HG03135 (cell line): ENCODE measurements around the gene CAVIN1.
A peak's percentile ranks its signal among the peaks of the same experiment; 100 is the strongest.
"Not testable (repeated sequence)": the region's sequence is repeated elsewhere in the genome, so short reads cannot be mapped to it uniquely, and the experiment has no call there.

ENCODE experiments used
- ATAC-seq: cut with Tn5 transposase; IDR thresholded peaks from one replicate; pipeline ENCODE4 v1.9.1; 2021; ENCODE audit warnings: mild to moderate bottlenecking, moderate library complexity; ENCODE audit not compliant: unreplicated experiment

The CAVIN1 gene, protein sequence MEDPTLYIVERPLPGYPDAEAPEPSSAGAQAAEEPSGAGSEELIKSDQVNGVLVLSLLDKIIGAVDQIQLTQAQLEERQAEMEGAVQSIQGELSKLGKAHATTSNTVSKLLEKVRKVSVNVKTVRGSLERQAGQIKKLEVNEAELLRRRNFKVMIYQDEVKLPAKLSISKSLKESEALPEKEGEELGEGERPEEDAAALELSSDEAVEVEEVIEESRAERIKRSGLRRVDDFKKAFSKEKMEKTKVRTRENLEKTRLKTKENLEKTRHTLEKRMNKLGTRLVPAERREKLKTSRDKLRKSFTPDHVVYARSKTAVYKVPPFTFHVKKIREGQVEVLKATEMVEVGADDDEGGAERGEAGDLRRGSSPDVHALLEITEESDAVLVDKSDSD

DNA sequence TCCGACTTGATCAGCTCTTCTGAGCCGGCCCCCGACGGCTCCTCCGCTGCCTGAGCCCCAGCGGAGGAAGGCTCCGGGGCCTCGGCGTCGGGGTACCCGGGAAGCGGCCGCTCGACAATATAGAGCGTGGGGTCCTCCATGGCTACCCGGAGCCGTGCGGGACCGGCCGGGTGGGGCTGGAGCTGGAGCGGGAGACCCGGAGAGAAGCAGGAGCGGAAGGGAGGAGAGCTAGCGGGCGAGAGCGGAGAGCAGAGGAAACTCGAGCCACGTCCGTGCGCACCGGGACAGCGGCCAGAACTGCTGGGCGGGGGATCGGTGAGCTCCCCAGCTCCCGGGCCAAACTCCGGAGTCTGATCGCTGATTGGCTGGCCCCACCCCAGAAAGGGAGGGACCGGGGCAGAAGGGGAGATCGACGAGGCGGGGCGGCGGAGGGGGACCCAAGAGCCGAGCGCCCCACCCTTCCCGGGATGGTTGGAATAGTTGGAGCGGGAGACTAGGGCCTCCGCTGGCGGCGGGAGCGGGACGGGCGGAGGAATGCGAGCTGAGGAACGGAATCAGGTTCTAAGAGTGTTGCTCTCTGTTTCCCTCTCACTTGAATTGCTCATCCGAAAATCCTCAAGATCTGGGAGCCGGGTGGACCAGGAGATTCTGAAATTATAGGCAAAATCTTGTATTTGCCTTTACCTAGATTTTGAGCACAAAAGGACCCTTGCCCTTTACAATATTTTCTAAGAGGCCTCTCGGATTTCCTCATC, at the start of gene CAVIN1:
Gene CAVIN1 (minus strand): TSS at position 299 of the 755 bp plus-strand sequence. CDS start 159 bp downstream, at position 140.
- no peak for ATAC-seq

DNA sequence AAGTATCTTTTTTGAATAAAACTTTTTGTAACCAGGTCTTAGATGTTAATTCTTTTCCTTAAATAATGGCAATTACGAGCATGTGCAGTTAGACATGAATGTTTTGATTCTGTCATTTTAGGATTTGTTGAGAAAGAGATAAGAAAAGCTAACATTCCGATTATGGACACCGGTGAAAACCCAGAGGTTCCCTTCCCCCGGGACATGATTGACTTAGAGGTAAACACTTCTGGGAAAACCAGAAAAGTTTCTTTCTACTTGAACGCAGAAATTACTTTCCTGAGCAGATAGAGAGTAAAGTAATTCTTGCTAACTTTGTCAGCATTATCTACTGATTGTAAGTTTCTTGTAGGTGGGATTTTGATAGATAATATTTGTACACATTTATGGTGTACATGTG, 44.8 kb upstream of the CAVIN1 start:
- no peak for ATAC-seq

DNA sequence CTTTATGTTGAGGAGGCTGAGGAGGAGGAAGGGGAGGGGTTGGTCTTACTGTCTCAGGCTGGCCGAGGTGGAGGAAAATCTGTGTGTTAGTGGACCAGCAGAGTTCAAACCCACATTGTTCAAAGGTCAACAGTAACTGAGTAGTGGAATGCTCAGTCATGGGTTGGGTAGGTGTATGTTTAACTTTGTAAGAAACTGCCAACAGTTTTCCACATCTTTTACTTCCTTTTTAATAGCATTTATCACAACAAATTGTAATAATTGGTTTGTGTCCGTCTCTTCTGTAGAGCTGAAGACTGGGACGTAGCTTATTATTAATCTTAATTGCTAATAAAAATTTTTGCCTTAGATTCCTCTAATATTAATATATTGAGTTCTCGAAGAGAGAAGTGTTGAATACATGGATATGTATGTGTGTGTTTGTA, 40.9 kb upstream of the CAVIN1 start:
- no peak for ATAC-seq

DNA sequence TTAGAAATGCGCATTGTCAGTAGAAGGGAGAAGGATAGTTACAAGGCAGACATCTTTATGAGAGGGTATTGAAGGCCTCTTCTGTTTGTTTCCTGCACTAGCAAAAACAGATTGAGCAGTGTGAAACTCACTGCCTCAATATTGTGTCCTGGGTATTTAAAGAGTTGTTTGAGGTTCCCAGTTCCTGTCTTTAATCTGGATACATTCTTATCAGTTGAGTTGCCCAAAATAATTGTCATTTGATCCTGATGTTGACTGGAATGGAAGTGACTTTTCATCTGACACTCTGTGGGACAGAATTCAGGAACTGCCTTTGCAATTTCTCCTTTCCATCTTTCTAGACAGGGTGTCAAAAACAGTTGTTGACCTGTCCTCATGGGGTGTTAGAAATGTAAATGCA, 37.3 kb upstream of the CAVIN1 start:
- ATAC-seq = no peak

DNA sequence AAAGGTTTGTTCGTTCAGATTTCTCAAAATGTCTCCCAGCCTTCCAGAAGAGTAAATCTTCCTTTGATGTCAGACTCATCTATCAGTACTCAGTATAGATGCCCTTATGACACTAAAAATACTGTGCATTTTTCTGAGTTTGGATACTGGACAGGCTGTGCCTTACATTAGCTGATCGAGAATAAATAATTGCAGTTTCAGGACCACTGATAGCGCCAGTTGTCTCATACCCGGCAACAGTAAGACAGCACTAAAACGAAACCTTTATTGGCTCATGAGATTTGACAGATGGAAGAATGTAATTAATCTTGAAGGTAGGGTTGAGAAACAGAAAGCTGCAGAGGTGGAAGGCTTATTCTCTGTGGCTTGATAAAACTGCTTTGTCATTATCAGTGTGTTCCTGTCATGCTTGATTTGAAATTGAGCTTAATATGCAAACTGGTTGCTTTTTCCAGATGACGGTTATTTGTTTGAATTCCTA, 36.8 kb upstream of the CAVIN1 start:
- ATAC-seq = no peak

DNA sequence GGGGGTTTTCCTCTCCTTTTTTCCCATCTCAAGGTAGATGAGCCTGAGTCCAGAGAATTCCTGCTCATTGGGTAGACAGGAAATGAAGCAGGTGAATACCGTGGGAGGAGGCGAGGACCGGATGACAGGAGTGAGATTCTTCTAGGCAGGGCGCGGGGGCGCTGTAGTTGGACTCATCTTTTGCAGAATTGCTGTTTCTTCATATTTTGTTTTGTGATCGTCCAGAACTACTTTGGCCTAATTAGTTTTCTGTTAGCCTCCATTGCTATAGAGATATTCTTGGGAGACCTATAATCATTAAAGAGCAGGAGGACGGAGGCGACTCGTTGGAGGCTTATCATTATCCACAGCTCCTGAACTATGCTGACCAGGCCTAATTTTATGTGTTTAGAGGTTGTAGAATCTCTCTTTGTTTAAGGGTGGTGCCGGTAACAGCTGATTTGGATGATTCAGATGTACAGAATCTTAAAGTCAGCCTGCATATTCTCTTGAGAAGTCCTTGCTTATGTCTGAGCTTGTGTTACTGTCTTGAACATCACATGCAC, 36.3 kb upstream of the CAVIN1 start:
- ATAC-seq = no peak

DNA sequence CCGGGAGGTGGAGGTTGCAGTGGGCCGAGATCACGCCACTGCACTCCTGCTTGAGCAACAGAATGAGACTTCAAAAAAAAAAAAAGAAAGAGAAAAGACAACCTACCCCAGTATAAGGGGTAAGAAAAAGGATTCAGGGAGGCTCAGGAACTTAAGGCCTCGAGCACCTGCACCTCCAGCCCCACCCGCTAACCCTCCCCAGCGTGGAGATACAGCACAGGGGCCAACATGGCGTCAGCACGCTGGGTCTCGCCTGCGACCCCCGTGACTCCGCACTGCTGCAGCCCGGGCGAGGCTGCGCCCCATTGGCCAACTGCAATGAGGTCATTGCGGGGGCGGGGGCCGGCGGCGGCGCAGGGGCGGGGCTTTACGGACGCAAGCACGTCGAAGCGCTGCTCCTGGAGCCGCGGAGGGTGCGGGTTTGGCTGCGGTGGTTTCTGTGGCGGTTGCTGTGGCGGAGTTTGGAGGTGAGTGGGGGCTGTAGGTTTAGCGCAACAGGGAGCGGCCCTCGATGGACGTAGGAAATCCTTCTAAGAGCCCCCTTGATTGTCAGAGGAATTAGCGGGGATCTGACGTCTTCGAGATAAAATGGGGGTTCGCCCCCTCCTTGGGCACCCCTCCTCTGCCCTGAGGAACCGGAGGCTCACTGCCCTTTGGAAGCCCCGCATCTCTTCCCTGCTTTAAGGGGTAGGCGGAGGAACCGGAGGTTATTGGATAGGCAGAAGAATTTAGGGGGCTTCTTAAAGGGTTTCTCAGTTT, 35.6 kb upstream of the CAVIN1 start, which contains the start of gene ATP6V0A1:
Gene ATP6V0A1 (plus strand): TSS at position 382 of the 759 bp plus-strand sequence. CDS start 2,017 bp downstream, outside the sequence.
- peak; percentile 73 for ATAC-seq

DNA sequence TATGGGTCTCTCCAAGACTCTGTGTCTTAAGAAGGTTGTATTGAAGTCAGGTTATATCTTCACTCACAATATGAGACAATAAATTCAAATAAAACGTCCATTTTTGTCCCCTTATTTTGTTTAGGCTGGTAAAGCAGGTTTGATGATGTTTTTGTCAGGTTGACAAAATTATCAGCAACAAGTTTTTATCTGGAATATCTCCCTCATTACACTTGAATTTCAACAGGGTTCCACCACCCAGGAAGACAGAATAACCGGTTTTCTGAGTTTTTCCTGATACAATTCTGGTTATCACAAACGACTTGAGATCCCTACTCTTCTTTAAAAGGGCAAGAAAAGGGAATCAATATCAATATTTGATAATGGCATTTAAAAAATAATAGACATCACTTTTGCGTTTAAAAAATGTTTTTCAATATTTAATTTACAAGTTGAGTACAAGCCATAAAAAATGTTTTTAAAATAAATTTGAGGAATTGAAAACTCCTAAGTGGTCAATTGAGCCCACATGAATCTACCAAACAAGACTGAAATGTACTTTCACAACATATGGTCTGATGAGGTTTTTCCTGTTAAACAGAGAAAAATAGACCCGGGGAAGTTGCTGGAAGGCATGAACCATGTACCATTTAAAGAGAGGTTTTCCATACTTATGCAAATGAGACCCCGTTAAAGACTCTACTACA, 34.2 kb upstream of the CAVIN1 start:
- no peak for ATAC-seq

DNA sequence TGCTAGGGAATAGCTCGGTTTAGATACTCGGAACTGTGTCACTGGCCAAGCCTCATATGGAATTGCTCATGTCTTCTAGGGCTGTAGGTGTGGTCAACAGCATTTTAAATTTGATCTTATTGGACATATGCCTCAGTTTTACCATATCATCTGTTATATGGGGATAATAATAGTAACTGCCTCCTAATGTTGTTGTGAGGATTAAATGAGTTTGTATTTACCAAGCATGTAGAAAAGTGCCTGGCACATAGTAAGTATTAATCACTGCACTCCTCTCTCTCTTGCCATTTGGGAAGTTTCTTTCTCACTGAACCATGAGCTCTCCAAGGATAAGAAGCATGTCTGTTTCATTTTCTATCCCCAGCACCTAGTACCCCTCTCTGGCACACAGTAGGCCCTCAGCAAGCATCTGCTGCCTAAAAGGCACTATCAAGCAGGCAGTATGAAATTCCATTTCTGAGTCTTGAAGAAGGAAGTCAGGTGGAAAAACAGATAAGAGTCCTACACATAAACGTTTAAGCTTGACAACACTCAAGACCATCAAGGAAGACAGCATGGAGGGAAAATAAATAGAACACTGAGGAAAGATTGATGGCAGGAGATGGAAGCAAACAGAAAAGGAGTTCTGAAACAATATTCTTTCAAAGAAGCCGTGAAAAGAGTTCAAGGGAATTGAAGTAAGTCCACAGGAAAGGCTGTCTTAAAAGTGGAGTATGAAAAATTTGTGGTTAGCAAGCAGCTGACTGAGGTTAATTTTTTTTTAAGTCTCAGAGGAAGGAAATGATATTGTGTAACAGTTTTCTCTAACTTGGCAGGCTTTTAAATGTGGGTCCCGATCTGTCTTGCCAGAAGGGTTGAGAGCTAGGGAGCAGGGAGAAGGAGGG, 33.4 kb upstream of the CAVIN1 start:
- no peak for ATAC-seq

DNA sequence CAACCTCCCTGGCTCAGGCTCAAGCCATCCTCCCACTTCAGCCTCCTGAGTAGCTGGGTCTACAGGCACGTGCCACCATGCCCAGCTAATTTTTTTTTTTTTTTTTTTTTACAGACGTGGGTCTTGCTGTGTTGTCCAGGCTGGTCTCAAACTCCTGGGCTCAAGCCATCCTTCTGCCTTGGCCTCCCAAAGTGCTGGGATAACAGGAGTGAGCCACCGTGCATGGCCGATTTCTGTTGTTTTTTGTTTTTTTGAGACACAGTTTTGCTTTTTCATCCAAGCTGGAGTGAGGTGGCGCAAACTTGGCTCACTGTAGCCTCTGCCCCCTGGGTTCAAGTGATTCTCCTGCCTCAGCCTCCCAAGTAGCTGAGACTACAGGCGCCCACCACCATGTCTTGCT, 31.9 kb upstream of the CAVIN1 start:
- not testable (repeated sequence) for ATAC-seq

DNA sequence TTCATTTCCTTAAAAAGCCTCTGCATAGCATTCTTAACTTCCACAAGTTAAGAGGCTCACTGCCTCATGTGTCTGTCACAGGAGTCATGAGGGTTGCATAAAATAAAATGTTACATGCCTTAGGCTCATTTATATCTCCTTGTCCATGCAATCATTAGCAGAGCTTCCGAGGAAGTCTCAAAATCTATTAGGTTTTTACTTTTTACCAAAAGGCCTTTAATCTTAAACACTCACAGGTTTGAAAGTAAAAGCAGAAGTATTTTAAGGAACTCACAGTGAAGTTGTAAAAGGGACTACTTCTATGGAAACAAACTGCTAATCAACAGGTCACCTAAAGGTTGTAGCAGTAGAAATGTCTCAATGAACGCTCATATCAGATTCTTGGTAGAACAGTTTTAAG, 30.4 kb upstream of the CAVIN1 start:
- ATAC-seq = no peak

DNA sequence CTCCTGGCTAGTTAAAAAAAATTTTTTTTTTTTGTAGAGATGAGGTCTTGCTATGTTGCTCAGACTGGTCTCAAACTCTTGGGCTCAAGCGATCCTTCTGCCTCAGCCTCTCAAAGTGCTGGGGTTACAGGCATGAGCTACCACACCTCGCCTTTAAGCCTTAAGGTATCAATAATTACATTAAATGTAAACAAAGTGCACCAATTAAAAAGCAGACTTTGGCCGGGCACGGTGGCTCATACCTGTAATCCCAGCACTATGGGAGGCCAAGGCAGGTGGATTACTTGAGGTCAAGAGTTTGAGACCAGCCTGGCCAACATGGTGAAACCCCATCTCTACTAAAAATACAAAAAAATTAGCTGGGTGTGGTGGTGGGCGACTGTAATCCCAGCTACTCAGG, 28.2 kb upstream of the CAVIN1 start:
- not testable (repeated sequence) for ATAC-seq

DNA sequence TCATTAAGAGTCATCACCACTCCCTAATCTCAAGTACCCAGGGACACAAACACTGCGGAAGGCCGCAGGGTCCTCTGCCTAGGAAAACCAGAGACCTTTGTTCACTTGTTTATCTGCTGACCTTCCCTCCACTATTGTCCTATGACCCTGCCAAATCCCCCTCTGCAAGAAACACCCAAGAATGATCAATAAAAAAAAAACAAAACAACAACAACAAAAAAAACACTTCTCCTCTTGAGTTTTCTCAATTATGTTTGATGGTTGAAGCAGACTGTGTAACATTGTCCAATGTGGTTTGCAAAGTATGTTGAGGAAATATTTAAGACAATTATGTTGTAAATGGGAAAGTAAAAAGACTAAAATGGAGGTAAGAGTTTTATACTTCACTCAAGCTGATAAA, 26.8 kb upstream of the CAVIN1 start:
- ATAC-seq = not testable (repeated sequence)

DNA sequence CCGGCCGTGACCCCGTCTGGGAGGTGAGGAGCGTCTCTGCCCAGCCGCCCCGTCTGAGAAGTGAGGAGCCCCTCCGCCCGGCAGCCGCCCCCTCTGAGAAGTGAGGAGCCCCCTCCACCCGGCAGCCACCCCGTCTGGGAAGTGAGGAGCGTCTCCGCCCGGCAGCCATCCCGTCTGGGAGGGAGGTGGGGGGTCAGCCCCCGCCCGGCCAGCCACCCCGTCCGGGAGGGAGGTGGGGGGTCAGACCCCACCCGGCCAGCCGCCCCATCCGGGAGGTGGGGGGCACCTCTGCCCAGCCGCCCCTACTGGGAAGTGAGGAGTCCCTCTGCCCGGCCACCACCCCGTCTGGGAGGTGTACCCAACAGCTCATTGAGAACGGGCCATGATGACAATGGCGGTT, 26.1 kb upstream of the CAVIN1 start:
- ATAC-seq = not testable (repeated sequence)

DNA sequence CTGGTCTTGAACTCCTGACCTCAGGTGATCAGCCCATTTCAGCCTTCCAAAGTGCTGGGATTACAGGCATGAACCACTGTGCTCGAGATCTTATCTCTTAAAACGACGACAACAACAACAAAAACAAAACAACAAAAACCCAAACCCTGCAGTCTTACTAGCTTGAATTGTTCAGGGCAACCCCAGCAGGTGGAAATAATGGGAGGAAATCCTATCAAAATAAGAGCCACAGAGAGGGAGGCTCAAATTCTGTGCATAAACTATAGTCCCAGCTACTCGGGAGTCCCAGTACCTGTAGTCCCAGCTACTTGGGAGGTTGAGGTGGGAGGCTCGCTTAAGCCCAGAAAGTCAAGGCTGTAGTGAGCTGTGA, 19.1 kb upstream of the CAVIN1 start:
- no peak for ATAC-seq

DNA sequence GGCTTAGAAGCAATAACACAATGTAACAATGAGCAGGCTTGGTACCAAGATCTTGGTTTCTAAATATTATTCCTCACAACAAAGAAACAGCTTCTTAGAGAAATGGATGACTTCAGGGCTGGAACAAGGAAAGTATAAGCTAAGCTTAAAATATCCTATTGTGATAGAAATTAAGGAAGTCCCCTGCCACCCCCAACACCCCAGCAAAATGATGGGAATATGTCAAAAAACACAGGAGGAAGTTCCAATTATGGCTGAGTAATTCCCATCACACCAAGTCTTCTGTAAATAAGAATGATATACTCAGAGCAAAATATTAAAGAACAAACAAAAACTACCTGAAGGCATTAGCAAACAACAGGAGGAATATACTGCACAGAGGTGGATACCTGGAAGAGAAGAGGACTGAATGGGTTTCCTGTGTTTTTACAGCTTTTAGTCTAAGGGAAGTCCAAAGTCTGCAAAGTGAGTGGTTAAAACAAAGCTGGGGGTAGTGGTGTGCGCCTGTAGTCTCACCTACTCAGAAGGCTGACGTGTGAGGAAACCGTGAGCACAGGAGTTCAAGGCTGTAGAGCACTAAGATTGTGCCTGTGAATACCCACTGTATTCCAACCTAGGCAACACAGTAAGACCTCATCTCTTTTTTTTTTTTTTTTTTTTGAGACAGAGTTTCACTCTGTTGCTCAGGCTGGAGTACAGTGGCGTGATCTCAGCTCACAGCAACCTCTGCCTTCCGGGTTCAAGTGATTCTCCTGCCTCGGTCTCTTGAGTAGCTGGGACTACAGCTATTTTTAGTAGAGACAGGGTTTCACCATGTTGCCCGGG, 18.5 kb upstream of the CAVIN1 start:
- ATAC-seq = no peak

DNA sequence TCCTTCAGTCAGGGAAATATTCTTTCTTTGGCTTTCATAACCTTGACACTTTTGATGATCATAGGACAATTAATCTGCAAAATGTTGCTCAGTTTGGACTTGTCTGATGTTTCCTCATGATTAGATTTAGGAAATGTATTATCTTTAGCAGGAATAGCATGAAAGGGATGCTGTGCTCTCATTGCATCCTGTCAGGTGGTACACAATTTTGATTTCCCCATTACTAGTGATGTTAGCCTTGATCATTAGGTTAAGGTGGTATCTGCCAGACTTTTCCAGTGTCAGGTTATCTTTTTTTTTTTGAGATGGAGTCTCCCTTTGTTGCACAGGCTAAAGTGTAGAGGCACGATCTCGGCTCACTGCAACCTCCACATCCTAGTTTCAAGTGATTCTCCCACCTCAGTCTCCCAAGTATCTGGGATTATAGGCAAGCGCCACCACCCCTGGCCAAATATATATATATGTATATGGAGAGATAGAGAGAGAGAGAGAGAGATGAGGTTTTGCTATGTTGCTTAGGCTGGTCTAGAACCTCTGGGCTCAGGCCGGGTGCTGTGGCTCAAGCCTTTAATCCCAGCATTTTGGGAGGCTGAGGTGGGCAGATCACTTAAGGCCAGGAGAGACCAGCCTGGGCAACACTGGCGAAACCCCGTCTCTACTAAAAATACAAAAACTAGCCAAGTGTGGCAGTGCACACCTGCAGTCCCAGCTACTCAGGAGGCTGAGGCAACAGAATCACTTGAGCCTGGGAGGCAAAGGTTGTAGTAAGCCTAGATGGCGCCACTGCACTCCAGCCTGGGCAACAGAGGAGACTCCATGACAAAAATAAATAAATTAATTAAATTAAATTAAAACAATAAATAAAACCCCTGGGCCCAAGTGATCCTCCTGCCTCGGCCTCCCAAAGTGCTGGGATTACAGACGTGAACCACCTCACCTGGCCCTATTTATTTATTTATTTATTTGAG, 15.8 kb upstream of the CAVIN1 start:
- ATAC-seq = no peak
